ENCODE results near the gene RASAL2.

DNA sequence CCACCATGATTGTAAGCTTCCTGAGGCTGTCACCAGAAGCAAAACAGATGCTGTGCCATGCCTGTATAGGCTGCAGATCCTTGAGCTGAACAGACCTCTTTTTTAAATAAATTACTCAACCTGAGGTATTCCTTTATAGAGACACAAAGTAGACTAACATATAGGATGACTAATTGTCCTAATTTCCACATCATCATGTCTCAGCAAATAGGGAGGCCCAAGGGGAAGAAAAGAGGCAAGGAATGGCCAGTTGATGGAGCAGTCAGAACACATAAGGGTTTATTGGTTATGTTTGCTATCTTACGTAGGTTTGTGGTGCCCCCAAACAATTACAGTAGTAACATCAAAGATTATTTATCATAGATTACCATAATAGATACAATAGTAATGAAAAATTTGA is 126.2 kb downstream of the RASAL2 start:
- TF ChIP-seq POLR2A (IDR thresholded peaks at IDR 0.05) (no peak), POLR2AphosphoS5 (IDR thresholded peaks at IDR 0.05) (no peak), CTCF (IDR thresholded peaks at IDR 0.05) (no peak), EP300 (IDR thresholded peaks at IDR 0.05) (no peak)

Data from suprapubic skin (tissue), 4 donors.